Upper lobe of left lung (tissue), 4 donors: ENCODE measurements around the gene IER3.

ENCODE experiments used
- EP300 ChIP-seq, 4 donors: sonication (generic); formaldehyde crosslinking; IDR thresholded peaks; one replicate each; pipeline ENCODE4 v1.5.1; 2017; ENCODE audit warnings: antibody characterized with exemption in 4 of 4, control low read depth in 2 of 4
- TF ChIP-seq, protein P1 (sequence below), 6 experiments: fragments of 450-650 bp in 4 of 6; fragments of 200-600 bp in 2 of 6; sonication (generic) in 2 of 6; IDR thresholded peaks; one replicate each; pipeline ENCODE4 v1.5.1; 2016 to 2019; ENCODE audit warnings: antibody characterized with exemption in 6 of 6

DNA sequence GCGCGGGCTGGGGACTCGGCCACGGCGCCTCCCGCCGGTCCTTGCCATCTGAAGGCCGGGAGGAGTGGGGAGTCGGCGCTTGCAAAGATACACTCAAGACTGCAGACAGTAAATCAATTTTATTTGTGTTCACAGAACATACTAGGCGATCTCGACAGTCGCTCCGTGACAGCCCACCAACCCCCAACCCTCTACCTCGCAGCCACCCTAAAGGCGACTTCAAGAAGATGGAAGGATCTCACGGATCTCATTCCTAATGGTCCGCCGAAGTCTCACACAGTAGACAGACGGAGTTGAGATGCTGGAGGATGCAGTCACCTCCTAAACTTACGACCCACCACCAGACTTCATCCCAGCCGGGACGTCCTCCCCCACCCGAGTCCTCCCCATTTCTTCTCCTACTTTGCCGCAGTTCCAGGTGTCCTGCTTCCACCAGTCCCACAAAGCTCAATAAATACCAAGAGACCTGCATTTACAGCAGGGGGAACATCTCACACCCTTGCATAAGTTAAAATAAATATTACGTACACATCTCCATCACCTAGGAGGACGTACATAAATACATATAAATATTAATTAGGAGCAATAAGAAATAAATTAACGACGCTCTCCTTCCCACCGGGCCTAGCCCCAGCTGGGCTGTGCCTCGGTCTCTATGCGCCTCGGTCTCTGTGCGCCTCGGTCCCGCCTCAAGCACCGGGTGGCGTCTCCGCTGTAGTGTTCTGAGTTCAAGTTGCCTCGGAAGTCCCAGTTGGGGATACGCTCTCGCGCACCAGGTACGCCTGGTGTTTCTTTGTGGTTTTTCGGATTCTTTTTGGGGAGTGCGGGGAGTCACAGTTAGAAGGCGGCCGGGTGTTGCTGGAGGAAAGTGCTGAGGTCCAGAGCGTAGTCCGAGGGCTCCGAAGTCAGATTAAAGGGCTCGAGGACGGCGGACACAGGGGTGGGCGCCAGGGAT lies 971 bp downstream of the IER3 start:
- TF ChIP-seq, protein P1, sequence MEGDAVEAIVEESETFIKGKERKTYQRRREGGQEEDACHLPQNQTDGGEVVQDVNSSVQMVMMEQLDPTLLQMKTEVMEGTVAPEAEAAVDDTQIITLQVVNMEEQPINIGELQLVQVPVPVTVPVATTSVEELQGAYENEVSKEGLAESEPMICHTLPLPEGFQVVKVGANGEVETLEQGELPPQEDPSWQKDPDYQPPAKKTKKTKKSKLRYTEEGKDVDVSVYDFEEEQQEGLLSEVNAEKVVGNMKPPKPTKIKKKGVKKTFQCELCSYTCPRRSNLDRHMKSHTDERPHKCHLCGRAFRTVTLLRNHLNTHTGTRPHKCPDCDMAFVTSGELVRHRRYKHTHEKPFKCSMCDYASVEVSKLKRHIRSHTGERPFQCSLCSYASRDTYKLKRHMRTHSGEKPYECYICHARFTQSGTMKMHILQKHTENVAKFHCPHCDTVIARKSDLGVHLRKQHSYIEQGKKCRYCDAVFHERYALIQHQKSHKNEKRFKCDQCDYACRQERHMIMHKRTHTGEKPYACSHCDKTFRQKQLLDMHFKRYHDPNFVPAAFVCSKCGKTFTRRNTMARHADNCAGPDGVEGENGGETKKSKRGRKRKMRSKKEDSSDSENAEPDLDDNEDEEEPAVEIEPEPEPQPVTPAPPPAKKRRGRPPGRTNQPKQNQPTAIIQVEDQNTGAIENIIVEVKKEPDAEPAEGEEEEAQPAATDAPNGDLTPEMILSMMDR (IDR thresholded peaks at IDR 0.05), result no peak
- TF ChIP-seq EP300 (IDR thresholded peaks at IDR 0.05), result no peak
